DND-41 (cell line): ENCODE measurements around the gene SNAPC2.

Source experiments
- ATAC-seq: fragments of 200-7000 bp; cut with Tn5 transposase; 3 replicates; pipeline ENCODE4 v1.9.1; 2021; ENCODE audit warnings: low read depth; ENCODE audit not compliant: insufficient read depth
- DNase-seq: peaks from one replicate; pipeline ENCODE4 v3.0.0-alpha.2; 2020
- H2AFZ ChIP-seq: 2 replicates; pipeline ENCODE4 v1.6.0; 2012; ENCODE audit warnings: low read depth, low read length
- H3K27ac ChIP-seq: 2 replicates; pipeline ENCODE4 v1.5.1; 2012; ENCODE audit warnings: low read length, inconsistent platforms
- H3K27me3 ChIP-seq: fragments of 200-600 bp; sonication (generic); 2 replicates; pipeline ENCODE4 v1.6.0; 2012; ENCODE audit warnings: low read length, mild to moderate bottlenecking, inconsistent platforms; ENCODE audit not compliant: insufficient read depth, poor library complexity
- H3K36me3 ChIP-seq: 2 replicates; pipeline ENCODE4 v1.5.1; 2012; ENCODE audit warnings: low read length, inconsistent platforms; ENCODE audit not compliant: insufficient read depth
- H3K4me1 ChIP-seq: 2 replicates; pipeline ENCODE4 v1.5.1; 2012; ENCODE audit warnings: mild to moderate bottlenecking, low read length; ENCODE audit not compliant: insufficient read depth
- H3K4me2 ChIP-seq: 2 replicates; pipeline ENCODE4 v1.6.0; 2012; ENCODE audit warnings: mild to moderate bottlenecking, moderate library complexity, low read length, inconsistent platforms; ENCODE audit not compliant: insufficient read depth
- H3K4me3 ChIP-seq, 2 experiments: fragments of 200-600 bp in 1 of 2; shearing (Covaris generic) in 1 of 2; 2 replicates each; pipeline ENCODE4 v1.5.1; 2012 to 2016; ENCODE audit warnings: inconsistent platforms in 2 of 2, low read length in 2 of 2, mild to moderate bottlenecking in 2 of 2, low read depth in 1 of 2, moderate library complexity in 1 of 2
- H3K79me2 ChIP-seq: 2 replicates; pipeline ENCODE4 v1.6.0; 2012; ENCODE audit warnings: low read length, inconsistent platforms; ENCODE audit not compliant: insufficient read depth
- H3K9ac ChIP-seq: 2 replicates; pipeline ENCODE4 v1.6.0; 2012; ENCODE audit warnings: low read depth, mild to moderate bottlenecking, inconsistent platforms, low read length, moderate library complexity
- H3K9me3 ChIP-seq: 2 replicates; pipeline ENCODE4 v1.5.1; 2012; ENCODE audit warnings: low read length, moderate library complexity, mild to moderate bottlenecking, inconsistent platforms; ENCODE audit not compliant: insufficient read depth, severe bottlenecking
- H4K20me1 ChIP-seq: 2 replicates; pipeline ENCODE4 v1.6.0; 2012; ENCODE audit warnings: low read length; ENCODE audit not compliant: insufficient read depth
- EZH2 ChIP-seq: IDR thresholded peaks from 3 replicates; pipeline ENCODE4 v1.6.1; 2012; ENCODE audit warnings: borderline replicate concordance, low read depth, mild to moderate bottlenecking, moderate library complexity, low read length, inconsistent platforms; ENCODE audit not compliant: severe bottlenecking
- TF ChIP-seq, protein P1 (sequence below): IDR thresholded peaks from 2 replicates; pipeline ENCODE4 v1.5.1; 2012; ENCODE audit warnings: borderline replicate concordance, low read length, moderate library complexity, mild to moderate bottlenecking; ENCODE audit not compliant: poor library complexity, severe bottlenecking; ENCODE audit errors: extremely low read depth

Gene SNAPC2

DNA sequence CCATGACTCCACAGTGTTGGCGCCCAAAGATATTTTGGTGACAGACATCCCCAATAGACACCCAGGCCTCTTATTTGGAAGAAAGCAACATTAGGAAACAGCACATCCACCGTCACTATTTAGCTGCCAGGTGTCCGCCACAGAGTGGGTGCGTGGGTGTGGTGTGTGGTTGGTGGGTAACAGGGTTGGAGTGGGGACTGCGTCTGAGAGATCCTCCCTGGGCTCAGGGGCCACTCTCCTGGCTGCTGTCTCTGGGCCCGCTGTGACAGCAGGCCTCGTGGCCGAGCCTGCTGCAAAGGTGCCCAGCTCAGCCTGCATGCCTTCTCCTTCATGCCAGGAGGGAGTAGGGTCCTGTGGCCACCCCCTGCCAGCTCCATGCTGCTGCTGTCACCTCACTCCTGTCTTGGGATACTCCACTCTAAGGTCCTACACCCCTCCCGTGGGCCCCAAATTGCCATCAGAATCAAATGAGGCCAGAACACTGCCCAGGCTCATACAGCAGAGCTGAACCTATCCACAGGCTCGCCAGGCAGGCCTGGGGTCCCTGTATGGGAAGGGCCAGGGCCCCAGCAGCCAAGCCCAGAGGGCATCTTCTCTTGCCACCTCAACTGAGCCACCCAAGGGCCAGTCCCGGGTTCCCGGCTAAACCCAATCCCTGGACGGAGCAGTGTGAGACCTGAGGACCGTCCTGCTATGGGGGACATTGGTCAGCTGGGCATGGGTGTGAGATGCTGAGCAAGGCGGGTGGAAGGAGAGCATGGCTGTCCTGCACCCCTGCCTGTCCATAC, 48.1 kb downstream of the SNAPC2 start:
- TF ChIP-seq EZH2: no peak
- TF ChIP-seq, protein P1, sequence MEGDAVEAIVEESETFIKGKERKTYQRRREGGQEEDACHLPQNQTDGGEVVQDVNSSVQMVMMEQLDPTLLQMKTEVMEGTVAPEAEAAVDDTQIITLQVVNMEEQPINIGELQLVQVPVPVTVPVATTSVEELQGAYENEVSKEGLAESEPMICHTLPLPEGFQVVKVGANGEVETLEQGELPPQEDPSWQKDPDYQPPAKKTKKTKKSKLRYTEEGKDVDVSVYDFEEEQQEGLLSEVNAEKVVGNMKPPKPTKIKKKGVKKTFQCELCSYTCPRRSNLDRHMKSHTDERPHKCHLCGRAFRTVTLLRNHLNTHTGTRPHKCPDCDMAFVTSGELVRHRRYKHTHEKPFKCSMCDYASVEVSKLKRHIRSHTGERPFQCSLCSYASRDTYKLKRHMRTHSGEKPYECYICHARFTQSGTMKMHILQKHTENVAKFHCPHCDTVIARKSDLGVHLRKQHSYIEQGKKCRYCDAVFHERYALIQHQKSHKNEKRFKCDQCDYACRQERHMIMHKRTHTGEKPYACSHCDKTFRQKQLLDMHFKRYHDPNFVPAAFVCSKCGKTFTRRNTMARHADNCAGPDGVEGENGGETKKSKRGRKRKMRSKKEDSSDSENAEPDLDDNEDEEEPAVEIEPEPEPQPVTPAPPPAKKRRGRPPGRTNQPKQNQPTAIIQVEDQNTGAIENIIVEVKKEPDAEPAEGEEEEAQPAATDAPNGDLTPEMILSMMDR: no peak
- Histone ChIP-seq H3K4me1 (no peaks in the 10 kb centered on the region), H3K27ac (no peak overlapping the region), H3K9me3 (no peaks in the 10 kb centered on the region), H3K4me3 (no peak overlapping the region), H3K36me3 (peaks cover 92% of the 10 kb centered on the region), H3K4me2 (no peak overlapping the region), H3K27me3 (no peaks in the 10 kb centered on the region), H3K79me2 (peaks cover 11% of the 10 kb centered on the region; the same call in 1 of the 2 replicates), H3K9ac (no peak overlapping the region), H2AFZ (no peak overlapping the region), H4K20me1 (peaks cover 40% of the 10 kb centered on the region)
- ATAC-seq (no peak), DNase-seq (no peak)

DNA sequence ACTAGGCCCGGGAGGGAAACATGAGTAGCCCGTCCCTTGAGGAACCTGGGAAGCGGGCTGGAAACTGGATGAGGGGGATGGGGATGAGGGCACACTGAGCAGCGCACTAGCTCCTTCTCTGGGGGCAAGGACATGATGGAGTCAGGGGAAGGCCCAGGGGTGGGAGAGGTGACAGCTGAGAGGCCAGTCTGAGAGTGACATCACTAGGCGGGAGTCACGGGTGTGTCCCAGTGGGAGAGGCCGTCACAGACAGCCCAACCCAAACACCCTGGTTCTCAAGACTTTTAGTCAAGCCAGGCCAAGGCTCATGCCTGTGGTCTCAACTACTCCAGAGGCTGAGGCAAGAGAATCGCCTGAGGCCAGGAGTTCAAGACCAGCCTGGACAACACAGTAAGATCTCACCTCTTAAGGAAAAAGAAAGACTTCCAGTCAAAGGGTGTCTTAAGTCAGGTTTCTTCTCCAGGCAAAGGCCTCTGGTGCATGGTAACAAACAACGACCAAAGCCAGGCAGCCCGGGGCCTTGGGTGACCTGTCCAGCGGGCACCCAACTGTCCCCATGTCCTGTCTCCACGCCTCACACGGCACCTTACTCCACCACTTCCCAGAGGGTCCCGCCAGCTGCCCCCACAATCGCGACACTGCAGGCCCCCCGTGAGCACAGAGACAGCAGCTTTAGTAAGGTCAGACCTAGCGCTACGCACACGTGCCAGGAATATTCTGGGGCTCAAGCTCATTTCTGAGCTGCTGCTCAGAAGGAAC, 48.8 kb downstream of the SNAPC2 start:
- Histone ChIP-seq H4K20me1 (peaks cover 47% of the 10 kb centered on the region), H3K27me3 (no peaks in the 10 kb centered on the region), H2AFZ (no peak overlapping the region), H3K9me3 (no peaks in the 10 kb centered on the region), H3K4me2 (no peak overlapping the region), H3K79me2 (peaks cover 11% of the 10 kb centered on the region; the same call in 1 of the 2 replicates), H3K36me3 (peaks cover 92% of the 10 kb centered on the region), H3K27ac (no peak overlapping the region), H3K4me3 (no peak overlapping the region), H3K4me1 (no peaks in the 10 kb centered on the region), H3K9ac (no peak overlapping the region)
- TF ChIP-seq, protein P1: no peak
- TF ChIP-seq EZH2: no peak
- ATAC-seq (no peak), DNase-seq (no peak)

GRCh38 chr19:7969555-7969939, 49.4 kb downstream of the SNAPC2 start:
- Histone ChIP-seq H3K9me3 (no peaks in the 10 kb centered on the region), H2AFZ (no peak overlapping the region), H3K27ac (no peak overlapping the region), H3K27me3 (no peaks in the 10 kb centered on the region), H4K20me1 (peaks cover 49% of the 10 kb centered on the region), H3K79me2 (peaks cover 14% of the 10 kb centered on the region; the same call in 1 of the 2 replicates), H3K4me3 (no peak overlapping the region), H3K36me3 (peaks cover 92% of the 10 kb centered on the region), H3K4me1 (no peaks in the 10 kb centered on the region), H3K9ac (no peak overlapping the region), H3K4me2 (no peak overlapping the region)
- no peak for DNase-seq
- no peak for ATAC-seq
- no peak for TF ChIP-seq EZH2
- TF ChIP-seq, protein P1: no peak
